Astrocyte of the spinal cord (primary cell): Measurements from ENCODE around the gene CHSY1.

Experiments
- DNase-seq: peaks from one replicate; pipeline ENCODE4 v3.0.0; 2011; ENCODE audit warnings: low read depth, low spot score
- H3K4me3 ChIP-seq: 2 replicates; pipeline ENCODE4 v1.5.1; 2011; ENCODE audit warnings: low read depth, mild to moderate bottlenecking, low read length, moderate library complexity
- in situ Hi-C: cut with HindIII; loops from 2 replicates; pipeline ENCODE4 v1.10.0; 2017; ENCODE audit warnings: low sequenced_read_pairs
- TF ChIP-seq, protein P1 (sequence below): IDR thresholded peaks from 2 replicates; pipeline ENCODE4 v1.5.1; 2012; ENCODE audit warnings: low read depth, mild to moderate bottlenecking, low read length, inconsistent platforms

CHSY1 gene

DNA sequence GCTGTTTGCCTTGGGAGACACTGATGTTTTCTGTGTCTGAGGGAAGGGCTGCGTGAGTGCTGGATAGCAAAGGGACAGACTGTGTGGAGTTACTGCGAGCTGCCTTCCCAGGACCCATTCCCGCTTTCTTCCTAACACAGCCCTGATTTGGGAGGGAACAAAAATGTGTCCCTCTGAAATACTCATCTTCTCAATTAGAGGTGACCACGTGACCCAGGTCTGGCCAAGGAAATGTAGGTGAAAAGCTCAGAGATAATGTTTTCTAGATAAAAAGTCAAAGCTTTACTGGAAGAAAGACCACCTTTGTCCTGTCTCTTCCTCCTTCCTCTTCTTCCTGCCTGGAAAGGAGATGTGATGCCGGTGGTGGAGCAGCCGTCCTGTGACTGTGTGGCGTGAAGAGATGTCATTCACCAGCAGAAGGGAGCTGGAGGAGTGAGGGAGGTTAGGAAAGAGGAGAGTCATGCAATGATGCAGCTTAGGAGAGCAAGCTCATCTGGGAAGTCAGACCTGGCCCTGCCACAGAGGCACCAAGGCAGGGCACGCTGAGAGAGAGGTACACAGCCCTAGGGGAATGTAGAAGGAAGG lies 105.6 kb downstream of the CHSY1 start:
- in situ Hi-C loops, result no loop called here
- no peak overlapping the region for H3K4me3 ChIP-seq
- no peak for DNase-seq
- TF ChIP-seq, protein P1, sequence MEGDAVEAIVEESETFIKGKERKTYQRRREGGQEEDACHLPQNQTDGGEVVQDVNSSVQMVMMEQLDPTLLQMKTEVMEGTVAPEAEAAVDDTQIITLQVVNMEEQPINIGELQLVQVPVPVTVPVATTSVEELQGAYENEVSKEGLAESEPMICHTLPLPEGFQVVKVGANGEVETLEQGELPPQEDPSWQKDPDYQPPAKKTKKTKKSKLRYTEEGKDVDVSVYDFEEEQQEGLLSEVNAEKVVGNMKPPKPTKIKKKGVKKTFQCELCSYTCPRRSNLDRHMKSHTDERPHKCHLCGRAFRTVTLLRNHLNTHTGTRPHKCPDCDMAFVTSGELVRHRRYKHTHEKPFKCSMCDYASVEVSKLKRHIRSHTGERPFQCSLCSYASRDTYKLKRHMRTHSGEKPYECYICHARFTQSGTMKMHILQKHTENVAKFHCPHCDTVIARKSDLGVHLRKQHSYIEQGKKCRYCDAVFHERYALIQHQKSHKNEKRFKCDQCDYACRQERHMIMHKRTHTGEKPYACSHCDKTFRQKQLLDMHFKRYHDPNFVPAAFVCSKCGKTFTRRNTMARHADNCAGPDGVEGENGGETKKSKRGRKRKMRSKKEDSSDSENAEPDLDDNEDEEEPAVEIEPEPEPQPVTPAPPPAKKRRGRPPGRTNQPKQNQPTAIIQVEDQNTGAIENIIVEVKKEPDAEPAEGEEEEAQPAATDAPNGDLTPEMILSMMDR, result no peak

DNA sequence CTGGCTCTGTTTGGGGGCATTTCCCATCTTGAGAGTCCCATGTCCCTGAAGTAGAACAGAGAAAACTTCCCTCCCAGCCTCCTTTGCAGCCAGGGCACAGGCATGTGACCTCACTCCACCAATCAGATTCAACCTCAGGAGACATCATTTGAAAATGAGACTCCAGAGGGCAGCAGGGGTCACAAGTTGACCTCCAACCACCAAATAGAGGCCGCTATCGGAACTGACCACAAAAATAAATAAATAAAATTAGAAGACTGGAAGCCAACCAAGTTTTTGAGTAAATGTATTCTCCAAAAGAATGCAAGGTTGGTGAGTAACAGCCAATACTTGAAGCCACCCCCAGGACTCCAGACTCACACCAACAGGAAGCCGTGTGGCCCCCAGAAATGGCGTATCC lies 106.5 kb downstream of the CHSY1 start:
- in situ Hi-C loops, result no loop called here

DNA sequence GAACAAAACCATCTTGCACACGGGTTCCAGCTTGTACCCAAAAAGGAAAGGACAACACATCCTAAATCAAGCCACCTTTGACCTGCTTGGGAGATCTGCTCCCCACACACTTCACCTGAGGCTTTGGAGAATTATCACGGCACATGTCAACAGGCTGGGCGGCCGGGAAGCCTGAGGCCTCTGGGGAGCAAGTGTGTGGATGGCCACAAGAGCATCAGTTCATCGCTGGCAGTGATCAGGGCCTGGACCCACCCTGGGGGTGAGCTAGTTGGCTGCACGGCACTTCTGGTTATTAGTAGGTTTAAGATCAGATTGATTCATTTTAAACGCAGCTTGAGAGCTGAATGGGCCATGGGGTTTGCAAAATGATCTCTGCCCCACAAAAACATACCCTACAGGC lies 108.5 kb downstream of the CHSY1 start:
- no peak for DNase-seq
- TF ChIP-seq, protein P1, result no peak
- in situ Hi-C loops, result no loop called here

More for the DNA sequence above, 106.5 kb downstream of the CHSY1 start:
- TF ChIP-seq, protein P1, result no peak
- peak; percentile 32 for DNase-seq
- H3K4me3 ChIP-seq, result no peak overlapping the region

DNA sequence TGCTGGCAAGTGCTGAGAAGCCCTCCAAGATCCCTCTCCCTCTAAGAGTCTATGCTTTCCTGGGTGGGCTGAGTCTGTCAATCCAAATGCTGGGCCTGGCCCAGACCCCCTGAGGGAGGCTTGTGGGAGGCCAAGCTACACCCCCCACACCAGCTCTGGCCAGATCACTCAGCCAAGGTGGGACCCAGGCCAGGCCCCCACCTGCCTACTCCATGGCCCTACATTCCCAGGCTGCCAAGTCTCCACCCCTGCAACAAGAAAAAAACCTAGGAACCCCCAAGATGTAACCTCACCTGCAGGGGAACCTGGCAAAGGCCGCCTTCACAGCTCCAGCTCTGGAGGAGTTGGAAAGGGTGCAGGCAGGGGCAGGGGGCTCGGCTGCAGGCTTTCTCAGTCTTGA lies 109.1 kb downstream of the CHSY1 start:
- TF ChIP-seq, protein P1, result no peak
- no peak for DNase-seq
- H3K4me3 ChIP-seq, result no peak overlapping the region
- in situ Hi-C loops, result no loop called here

More for the DNA sequence above, 108.5 kb downstream of the CHSY1 start:
- no peak overlapping the region for H3K4me3 ChIP-seq

DNA sequence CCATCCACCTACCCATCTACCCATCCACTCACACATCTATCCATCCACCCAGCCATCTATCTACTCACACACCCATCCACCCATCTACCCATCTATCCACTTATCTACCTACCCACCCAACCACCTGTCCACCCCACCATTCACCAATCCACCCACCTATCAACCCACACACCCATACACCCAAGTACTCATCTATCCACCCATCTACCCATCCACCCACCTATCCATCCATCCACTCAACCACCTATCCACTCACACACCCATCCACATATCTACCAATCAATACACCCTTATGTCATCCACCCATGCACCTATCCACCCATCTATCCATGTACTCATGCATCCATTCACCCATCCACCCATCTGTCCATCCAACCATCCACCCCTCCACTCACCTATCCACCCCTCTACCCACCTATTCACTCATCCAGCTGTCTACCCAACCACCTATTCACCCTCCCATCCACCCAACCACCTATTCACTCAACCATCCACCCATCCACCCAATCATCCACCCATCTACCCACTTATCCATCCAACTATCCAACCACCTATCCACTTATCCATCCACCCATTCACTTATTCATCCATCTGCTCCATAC lies 109.8 kb downstream of the CHSY1 start:
- DNase-seq, result no peak
- no peak overlapping the region for H3K4me3 ChIP-seq
- TF ChIP-seq, protein P1, result no peak
- in situ Hi-C loops, result no loop called here

GRCh38 chr15:101140697-101141065 lies 111.2 kb downstream of the CHSY1 start:
- TF ChIP-seq, protein P1, result no peak
- no peak overlapping the region for H3K4me3 ChIP-seq
- in situ Hi-C loops, result no loop called here
- no peak for DNase-seq
